Heart left ventricle (tissue), 16 donors: ENCODE results near the gene CDH3. TPM values are rescaled to one million over a fixed set of nuclear protein-coding genes. Genes with fewer than 3 reads are reported as not detected.

ENCODE experiments used
- ATAC-seq, 4 donors: fragments of 200-7000 bp; cut with Tn5 transposase; one replicate each; pipeline ENCODE4 v1.9.1; 2020 to 2022; ENCODE audit warnings: moderate library complexity in 4 of 4, mild to moderate bottlenecking in 3 of 4, moderate number of reproducible peaks in 1 of 4
- DNase-seq, 5 donors: peaks; one replicate each; pipeline ENCODE4 v3.0.0-alpha.2; 2020
- H3K27ac ChIP-seq, 12 donors: fragments of 200-600 bp; sonication (generic) in 4 of 12; one replicate each; pipeline versions ENCODE4 v1.5.0 to v1.8.0; 2016 to 2022; ENCODE audit warnings: mild to moderate bottlenecking in 2 of 12
- H3K27me3 ChIP-seq, 9 donors: fragments of 200-600 bp; sonication (generic) in 2 of 9; one replicate each; pipeline versions ENCODE4 v1.5.1 to v1.8.0; 2016 to 2022; ENCODE audit warnings: mild to moderate bottlenecking in 3 of 9
- H3K36me3 ChIP-seq, 9 donors: fragments of 200-600 bp; sonication (generic) in 2 of 9; one replicate each; pipeline versions ENCODE4 v1.5.0 to v1.8.0; 2018 to 2022; ENCODE audit warnings: mild to moderate bottlenecking in 2 of 9
- H3K4me1 ChIP-seq, 12 donors: fragments of 200-600 bp; sonication (generic) in 4 of 12; one replicate each; pipeline versions ENCODE4 v1.5.0 to v1.8.0; 2016 to 2022; ENCODE audit warnings: mild to moderate bottlenecking in 3 of 12
- H3K4me3 ChIP-seq, 12 donors: fragments of 200-600 bp; sonication (generic) in 4 of 12; one replicate each; pipeline versions ENCODE4 v1.5.0 to v1.8.0; 2017 to 2022; ENCODE audit warnings: mild to moderate bottlenecking in 9 of 12, moderate library complexity in 4 of 12
- H3K9me3 ChIP-seq, 12 donors: fragments of 200-600 bp; sonication (generic) in 4 of 12; one replicate each; pipeline versions ENCODE4 v1.5.0 to v1.8.0; 2016 to 2022; ENCODE audit warnings: mild to moderate bottlenecking in 1 of 12
- CTCF ChIP-seq, 12 donors: fragments of 200-600 bp; sonication (generic) in 4 of 12; IDR thresholded peaks; one replicate each; pipeline versions ENCODE4 v1.5.0 to v1.8.0; 2018 to 2022; ENCODE audit warnings: antibody characterized with exemption in 12 of 12, mild to moderate bottlenecking in 5 of 12
- POLR2A ChIP-seq, 2 donors: fragments of 450-650 bp; IDR thresholded peaks; one replicate each; pipeline ENCODE4 v1.6.1; 2017; ENCODE audit warnings: antibody characterized with exemption in 2 of 2, mild to moderate bottlenecking in 2 of 2, moderate library complexity in 2 of 2
- WGBS, 4 donors: extraction: QIAGEN DNeasy Blood & Tissue Kit in 2 of 4; methylation state at CpG; one replicate each; pipeline versions ENCODE4 v1.1.5 to v1.1.7; 2013 to 2018; 5-methylcytosine and 5-hydroxymethylcytosine counted together
- intact Hi-C, 10 donors: fragments of 100-400 bp; cut with DNase I; formaldehyde crosslinking; loops; one replicate each; pipeline versions ENCODE4 v1.11.1 to v1.14.2; 2022
- polyA plus RNA-seq, 2 donors: library from polyadenylated mRNA; stranded (reverse); fragments of 200-250 nt; gene quantifications; one replicate each; pipeline ENCODE4 v1.2.3, GENCODE V29; 2013
- total RNA-seq, 9 donors: library from RNA; depleted of rRNA in 2 of 9; stranded (reverse); fragments of >200 nt in 2 of 9; fragmentation: NEBNext Ultra II Directional in 3 of 9; extraction: Animal tissue kit (Norgen Biotek cat#: 25700) in 3 of 9; gene quantifications; one replicate each; pipeline versions ENCODE4 v1.1.0 to v1.2.4, GENCODE V29; 2016 to 2023
- donor health status: ischemic (EF 13 %, LVEDD 7.1; RV severe dilation, severe dysfunction).
- donor health status: healthy with polysubstance abuse.
- donor health status: DM: no; HTN: yes; CAD: no.
- donor health status: DM: no; HTN: no; CAD: no.
- donor health status: ischemic (EF 25% LVEDD 6.9; RV normal size, moderate dysfunction).
- donor health status: ischemic (EF 25% LVEDD 5.7; RV mildly dilated, moderate dysfunction).
- donor health status: healthy.
- donor health status: DM: yes; HTN: yes; CAD: no.
- donor health status: ischemic (EF 35%, LVEDD 5.7; RV mildly dilated, moderate dysfunction).
- donor health status: nonischemic (EF 11% LVEDD 7.7; RV severe dilation, severe dysfunction).
- donor health status: DM: yes; HTN: yes; CAD: no.
- donor health status: PGD.
- donor health status: ischemic (EF 29% LVEDD 5.4; RV normal size, mild dysfunction).
- donor health status: nonischemic (EF 23%, LVEDD 6.1; RV moderate dilation, normal function).

CDH3 gene
- total and polyA plus RNA-seq, 11 donors = 0.01 to 3.8 TPM; not detected in 9

GRCh38 chr16:68665501-68665900, 20.4 kb downstream of the CDH3 start:
- no peak for ATAC-seq
- Histone ChIP-seq H3K4me1 (peaks cover 0 to 10% (median 0%) of the 10 kb centered on the region in 12 donors), H3K27ac (no peak overlapping the region), H3K36me3 (no peaks in the 10 kb centered on the region), H3K9me3 (no peaks in the 10 kb centered on the region), H3K27me3 (peaks cover 0 to 5% (median 0%) of the 10 kb centered on the region in 9 donors), H3K4me3 (no peak overlapping the region)
- TF ChIP-seq POLR2A (IDR thresholded peaks at IDR 0.05) (no peak), CTCF (IDR thresholded peaks at IDR 0.05) (no peak)
- intact Hi-C loops = no loop called here
- no peak for DNase-seq
- 87 to 91% (median 89%) methylated on average over 5 of the region's 5 CpGs for WGBS, 4 donors

DNA sequence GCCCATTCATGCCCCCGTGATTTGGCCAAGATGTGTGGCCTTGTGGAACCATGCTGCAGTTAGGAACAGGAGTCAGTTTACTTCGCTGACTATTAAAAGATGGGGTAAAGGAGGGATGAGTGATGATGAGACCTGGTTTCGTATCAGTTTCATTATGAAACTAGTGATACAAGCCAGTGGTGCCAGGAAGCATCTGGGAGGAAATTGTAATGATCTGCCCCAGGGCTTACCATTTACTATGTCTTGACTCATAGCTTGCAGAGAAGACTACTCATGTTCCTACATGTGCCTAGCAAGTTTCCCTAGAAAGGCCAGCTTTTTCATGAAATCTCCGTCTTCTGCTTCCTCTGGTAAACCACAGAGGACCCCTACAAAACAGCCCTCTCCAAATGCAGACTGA, 23.2 kb downstream of the CDH3 start:
- Histone ChIP-seq H3K36me3 (no peaks in the 10 kb centered on the region), H3K4me1 (peaks cover 0 to 10% (median 0%) of the 10 kb centered on the region in 12 donors), H3K27me3 (no peaks in the 10 kb centered on the region), H3K9me3 (no peaks in the 10 kb centered on the region), H3K27ac (no peak overlapping the region), H3K4me3 (no peak overlapping the region)
- intact Hi-C loops = no loop called here
- no peak for ATAC-seq
- DNase-seq = no peak
- no peak for TF ChIP-seq CTCF (IDR thresholded peaks at IDR 0.05)
- TF ChIP-seq POLR2A (IDR thresholded peaks at IDR 0.05) = no peak
- 78 to 86% (median 80%) methylated on average over 4 of the region's 4 CpGs for WGBS, 4 donors

DNA sequence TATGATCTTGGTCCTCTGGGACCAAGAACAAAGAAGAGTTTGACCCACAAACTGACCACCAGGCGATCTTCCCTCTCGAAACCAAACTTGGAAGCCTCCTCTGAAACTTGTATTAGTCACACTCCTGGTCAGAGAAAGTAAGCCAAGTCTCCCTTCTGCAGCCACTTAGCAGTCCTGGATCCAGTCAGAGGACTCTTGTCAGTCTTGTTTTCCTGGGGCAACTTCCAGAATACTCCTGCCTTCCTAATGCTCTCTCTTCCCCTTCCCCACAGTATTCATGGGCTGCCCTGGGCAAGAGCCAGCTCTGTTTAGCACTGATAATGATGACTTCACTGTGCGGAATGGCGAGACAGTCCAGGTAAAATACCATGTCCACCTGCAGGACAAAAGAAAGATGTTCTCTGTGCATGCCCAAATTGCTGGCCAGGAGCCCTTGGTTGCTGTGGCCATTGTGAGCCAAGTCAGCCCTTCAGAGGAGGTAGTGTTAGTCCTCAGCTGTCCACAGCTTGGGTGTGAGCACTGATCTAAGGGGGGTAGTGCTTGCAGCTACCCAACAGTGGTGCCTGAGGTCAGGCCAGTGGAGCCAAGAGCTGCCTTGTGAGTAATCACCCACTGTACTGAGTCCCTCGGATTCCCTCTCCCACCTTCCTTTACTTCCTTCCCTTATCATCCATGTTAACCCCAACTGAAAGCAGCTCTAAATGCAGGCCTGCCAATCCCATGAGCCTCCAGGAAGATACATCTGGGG, 31.2 kb downstream of the CDH3 start:
- H3K27ac ChIP-seq = no peak overlapping the region
- peaks cover 0 to 8% (median 0%) of the 10 kb centered on the region in 12 donors for H3K9me3 ChIP-seq
- no peak overlapping the region for H3K4me3 ChIP-seq
- no peak for DNase-seq
- TF ChIP-seq POLR2A (IDR thresholded peaks at IDR 0.05) (no peak), CTCF (IDR thresholded peaks at IDR 0.05) (no peak)
- intact Hi-C loops = no loop called here
- H3K27me3 ChIP-seq = no peaks in the 10 kb centered on the region
- H3K36me3 ChIP-seq = no peaks in the 10 kb centered on the region
- 53 to 79% (median 68%) methylated on average over 5 of the region's 5 CpGs for WGBS, 4 donors
- ATAC-seq = no peak
- no peaks in the 10 kb centered on the region for H3K4me1 ChIP-seq

GRCh38 chr16:68681038-68681437, 35.9 kb downstream of the CDH3 start:
- WGBS, 4 donors = 58 to 90% (median 83%) methylated on average over 2 of the region's 2 CpGs
- Histone ChIP-seq H3K9me3 (no peaks in the 10 kb centered on the region), H3K27ac (no peak overlapping the region), H3K36me3 (no peaks in the 10 kb centered on the region), H3K4me1 (no peaks in the 10 kb centered on the region), H3K4me3 (no peak overlapping the region), H3K27me3 (no peaks in the 10 kb centered on the region)
- ATAC-seq (no peak), DNase-seq (no peak)
- TF ChIP-seq POLR2A (IDR thresholded peaks at IDR 0.05) (no peak), CTCF (IDR thresholded peaks at IDR 0.05) (no peak)
- intact Hi-C loops = no loop called here
